B cell (primary cell): ENCODE results near the gene ZNF362. TPM values are rescaled to one million over a fixed set of nuclear protein-coding genes. Genes with fewer than 3 reads are reported as not detected.

Source experiments
- ATAC-seq: fragments of 200-7000 bp; cut with Tn5 transposase; one replicate; pipeline ENCODE4 v1.10.0; 2021; ENCODE audit warnings: low read depth, mild to moderate bottlenecking, moderate number of reproducible peaks, moderate library complexity
- CTCF ChIA-PET: fragments of 350-600 bp; sonication (Branson Sonifier 250); formaldehyde crosslinking; loops from one replicate; lab custom pipeline; 2021; ENCODE audit warnings: antibody characterized with exemption, inconsistent platforms; lab: Charles Lee
- POLR2A ChIA-PET: fragments of 350-600 bp; sonication (Branson Sonifier 250); formaldehyde crosslinking; loops from one replicate; lab custom pipeline; 2021; ENCODE audit warnings: antibody characterized with exemption; lab: Charles Lee
- DNase-seq: peaks from one replicate; pipeline ENCODE4 v3.0.0; 2013
- H2AFZ ChIP-seq: 2 replicates; pipeline ENCODE4 v1.6.1; 2012; ENCODE audit warnings: mild to moderate bottlenecking, low read depth, low read length; ENCODE audit not compliant: insufficient read depth, poor library complexity, severe bottlenecking
- H3K27ac ChIP-seq, 2 donors: 1 replicate in 1 of 2; 2 replicates in 1 of 2; pipeline ENCODE4 v1.5.1; 2012 to 2013; ENCODE audit warnings: low read length in 2 of 2, mild to moderate bottlenecking in 2 of 2, moderate library complexity in 1 of 2
- H3K27me3 ChIP-seq, 4 experiments: fragments of 200-600 bp in 1 of 4; sonication (generic) in 1 of 4; replicated peaks in 1 of 4; 1 replicate in 2 of 4; 2 replicates in 2 of 4; pipeline versions ENCODE4 v1.6.1 to v1.7.0; 2013 to 2016; ENCODE audit warnings: low read length in 3 of 4, mild to moderate bottlenecking in 2 of 4, mixed read lengths in 1 of 4, moderate library complexity in 1 of 4; ENCODE audit not compliant: insufficient read depth in 4 of 4, control insufficient read depth in 3 of 4; ENCODE audit errors: control extremely low read depth in 1 of 4
- H3K36me3 ChIP-seq, 2 experiments: replicated peaks in 1 of 2; 1 replicate in 1 of 2; 2 replicates in 1 of 2; pipeline versions ENCODE4 v1.6.1 to v1.7.1; 2013; ENCODE audit warnings: low read length in 1 of 2; ENCODE audit not compliant: insufficient read depth in 2 of 2, control insufficient read depth in 1 of 2; ENCODE audit errors: control extremely low read depth in 1 of 2, extremely low read depth in 1 of 2
- H3K4me1 ChIP-seq, 2 donors: fragments of 200-600 bp in 1 of 2; sonication (generic) in 1 of 2; 1 replicate in 1 of 2; 2 replicates in 1 of 2; pipeline versions ENCODE4 v1.5.1 to v1.6.1; 2013 to 2017; ENCODE audit warnings: low read length in 2 of 2; ENCODE audit not compliant: control insufficient read depth in 2 of 2, insufficient read depth in 2 of 2
- H3K4me2 ChIP-seq: replicated peaks from 2 replicates; pipeline ENCODE3; 2012; ENCODE audit warnings: mild to moderate bottlenecking, low read depth, low read length; ENCODE audit not compliant: poor library complexity, severe bottlenecking
- H3K4me3 ChIP-seq, 5 experiments: fragments of 200-600 bp in 1 of 5; sonication (generic) in 1 of 5; 1 replicate in 3 of 5; 2 replicates in 2 of 5; pipeline versions ENCODE4 v1.5.1 to v1.7.0; 2011 to 2016; ENCODE audit warnings: low read length in 4 of 5, mild to moderate bottlenecking in 4 of 5, low read depth in 2 of 5, control low read depth in 1 of 5, moderate library complexity in 1 of 5; ENCODE audit not compliant: insufficient read depth in 1 of 5; ENCODE audit errors: control extremely low read depth in 1 of 5, extremely low read depth in 1 of 5
- H3K79me2 ChIP-seq: fragments of 200-600 bp; sonication (generic); one replicate; pipeline ENCODE4 v1.6.0; 2016; ENCODE audit warnings: low read length; ENCODE audit not compliant: control insufficient read depth, insufficient read depth
- H3K9ac ChIP-seq: fragments of 200-600 bp; sonication (generic); 2 replicates; pipeline ENCODE4 v1.6.1; 2017; ENCODE audit warnings: mild to moderate bottlenecking, low read length, moderate library complexity
- H3K9me3 ChIP-seq, 3 donors: one replicate each; pipeline versions ENCODE4 v1.6.1 to v1.7.1; 2013; ENCODE audit warnings: low read length in 2 of 3; ENCODE audit not compliant: control insufficient read depth in 2 of 3, insufficient read depth in 1 of 3; ENCODE audit errors: control extremely low read depth in 1 of 3
- H4K20me1 ChIP-seq: 2 replicates; pipeline ENCODE4 v1.6.0; 2012; ENCODE audit warnings: mild to moderate bottlenecking, low read length; ENCODE audit not compliant: insufficient read depth, control insufficient read depth, poor library complexity, severe bottlenecking
- H3K27ac Mint-ChIP-seq: one replicate; pipeline ENCODE4 v1.8.0; 2021; ENCODE audit warnings: mixed read lengths
- H3K27me3 Mint-ChIP-seq: one replicate; pipeline ENCODE4 v1.8.0; 2021; ENCODE audit warnings: mixed read lengths
- H3K4me1 Mint-ChIP-seq: one replicate; pipeline ENCODE4 v1.8.0; 2021; ENCODE audit warnings: mixed read lengths
- H3K4me3 Mint-ChIP-seq: one replicate; pipeline ENCODE4 v1.8.0; 2021; ENCODE audit warnings: mixed read lengths
- H3K9me3 Mint-ChIP-seq: one replicate; pipeline ENCODE4 v1.8.0; 2022; ENCODE audit warnings: mixed read lengths; ENCODE audit not compliant: insufficient read depth
- CTCF ChIP-seq: fragments of 200-600 bp; IDR thresholded peaks from one replicate; pipeline ENCODE4 v1.8.0; 2022; ENCODE audit warnings: antibody characterized with exemption, mild to moderate bottlenecking
- EZH2 ChIP-seq: IDR thresholded peaks from 2 replicates; pipeline ENCODE4 v1.6.1; 2012; ENCODE audit warnings: borderline replicate concordance, low read depth, mild to moderate bottlenecking, moderate library complexity, low read length; ENCODE audit not compliant: insufficient read depth, poor library complexity, severe bottlenecking
- WGBS: methylation state at CpG from one replicate; pipeline ENCODE4 v1.1.5; 2013; ENCODE audit warnings: missing lambda C conversion rate; ENCODE audit not compliant: insufficient coverage; 5-methylcytosine and 5-hydroxymethylcytosine counted together
- intact Hi-C: fragments of 100-400 bp; cut with micrococcal nuclease; formaldehyde crosslinking; loops from one replicate; pipeline ENCODE4 v1.10.0; 2022
- polyA plus RNA-seq: library from polyadenylated mRNA; depleted of rRNA; stranded (reverse); fragments of >200 nt; gene quantifications from 2 replicates; pipeline ENCODE4 v1.2.3, GENCODE V29; 2012
- total RNA-seq, 2 donors: library from RNA; stranded (reverse); fragments of 120-200 nt in 1 of 2; gene quantifications; 1 replicate in 1 of 2; 2 replicates in 1 of 2; pipeline versions ENCODE4 v1.2.3 to v1.2.4, GENCODE V29; 2013 to 2022

ZNF362 gene
- total and polyA plus RNA-seq, 2 donors (not counting 1 experiment from before 2014, with no cell fraction given), result 14.0 to 20.4 TPM

- H3K9me3 Mint-ChIP-seq, result no peaks in the 10 kb centered on the region
- no peak for DNase-seq
- Histone ChIP-seq H3K4me3 (no peak overlapping the region), H3K36me3 (no peaks in the 10 kb centered on the region), H3K9me3 (peaks cover 0 to 4% (median 0%) of the 10 kb centered on the region in 3 donors), H3K4me2 (no peak overlapping the region), H2AFZ (no peak overlapping the region), H3K9ac (no peak overlapping the region), H3K27me3 (peaks cover 0 to 17% (median 6%) of the 10 kb centered on the region in 4 experiments), H3K27ac (no peak overlapping the region), H3K79me2 (no peaks in the 10 kb centered on the region), H3K4me1 (no peaks in the 10 kb centered on the region), H4K20me1 (no peaks in the 10 kb centered on the region)
- ChIA-PET POLR2A (no interaction called here), CTCF (no interaction called here)
- peaks cover 35% of the 10 kb centered on the region for H3K27me3 Mint-ChIP-seq
- intact Hi-C loops, result no loop called here
- no peak overlapping the region for H3K4me3 Mint-ChIP-seq
- H3K4me1 Mint-ChIP-seq, result no peaks in the 10 kb centered on the region
- TF ChIP-seq EZH2 (no peak), CTCF (no peak)
- ATAC-seq, result no peak
- H3K27ac Mint-ChIP-seq, result no peak overlapping the region
Observed at GRCh38 chr1:33248244-33248643, 8.0 kb upstream of the ZNF362 start.

GRCh38 chr1:33249422-33249821 lies 6.9 kb upstream of the ZNF362 start:
- ATAC-seq, result no peak
- no peak overlapping the region for H3K27ac Mint-ChIP-seq
- H3K4me3 Mint-ChIP-seq, result no peak overlapping the region
- H3K79me2 ChIP-seq, result no peaks in the 10 kb centered on the region
- TF ChIP-seq CTCF, result no peak
- no peak for TF ChIP-seq EZH2
- H3K9me3 Mint-ChIP-seq, result no peaks in the 10 kb centered on the region
- H3K4me1 Mint-ChIP-seq, result no peaks in the 10 kb centered on the region
- H3K27ac ChIP-seq, result no peak overlapping the region
- H3K36me3 ChIP-seq, result no peaks in the 10 kb centered on the region
- ChIA-PET POLR2A (no interaction called here), CTCF (no interaction called here)
- no peak overlapping the region for H3K9ac ChIP-seq
- no peaks in the 10 kb centered on the region for H3K4me1 ChIP-seq
- DNase-seq, result no peak
- H3K27me3 ChIP-seq, result peaks cover 0 to 17% (median 6%) of the 10 kb centered on the region in 4 experiments
- 95% methylated on average over 3 of the region's 3 CpGs for WGBS
- no peak overlapping the region for H2AFZ ChIP-seq
- peaks cover 0 to 4% (median 0%) of the 10 kb centered on the region in 3 donors for H3K9me3 ChIP-seq
- H3K4me2 ChIP-seq, result no peak overlapping the region
- H4K20me1 ChIP-seq, result no peaks in the 10 kb centered on the region
- H3K4me3 ChIP-seq, result no peak overlapping the region
- H3K27me3 Mint-ChIP-seq, result peaks cover 35% of the 10 kb centered on the region
- intact Hi-C loops, result no loop called here
